HG03175 (cell line): ENCODE results near the gene HOMER3.

Experiments
- ATAC-seq: cut with Tn5 transposase; IDR thresholded peaks from one replicate; pipeline ENCODE4 v1.9.1; 2021; ENCODE audit warnings: mild to moderate bottlenecking, moderate library complexity; ENCODE audit not compliant: unreplicated experiment

The HOMER3 gene

GRCh38 chr19:18883526-18884304 is 57.3 kb downstream of the HOMER3 start:
- no peak for ATAC-seq

- no peak for ATAC-seq
Observed at GRCh38 chr19:18881491-18881890, 59.5 kb downstream of the HOMER3 start.

DNA sequence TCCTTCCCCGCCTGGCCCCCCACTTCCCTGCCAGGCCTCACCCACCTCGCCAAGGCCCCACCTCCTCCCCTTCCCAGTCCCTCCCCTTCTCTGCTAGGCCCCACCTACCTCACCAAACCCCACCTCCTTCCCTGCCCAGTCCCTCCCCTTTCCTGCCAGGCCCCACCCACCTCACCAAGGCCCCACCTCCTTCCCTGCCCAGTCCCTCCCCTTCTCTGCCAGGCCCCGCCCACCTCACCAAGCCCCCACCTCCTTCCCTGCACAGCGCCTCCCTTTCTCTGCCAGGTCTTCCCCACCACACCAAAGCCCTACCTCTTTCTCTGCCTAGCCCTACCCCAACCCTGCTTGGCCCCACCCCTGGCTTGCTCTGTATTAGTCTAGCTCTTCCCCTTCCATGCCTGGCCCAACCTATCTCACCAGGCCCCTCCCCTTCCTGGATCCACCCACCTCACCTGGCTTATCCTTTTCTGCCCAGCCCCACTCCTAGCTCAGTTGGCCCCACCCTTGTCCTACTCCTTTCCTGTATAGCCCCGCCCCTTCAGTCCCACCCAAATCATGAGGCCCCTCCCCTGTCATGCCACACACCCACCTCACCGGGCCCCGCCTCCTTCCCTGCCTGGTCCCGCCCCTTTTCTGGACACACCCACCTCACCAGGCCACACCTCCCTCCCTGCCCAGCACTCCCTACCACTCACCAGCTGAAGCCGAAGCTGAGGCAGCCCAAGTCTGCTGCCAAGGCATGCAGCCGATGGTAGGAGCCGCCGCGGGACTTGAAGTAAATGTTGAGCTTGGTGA is 61.2 kb downstream of the HOMER3 start:
- no peak for ATAC-seq
